ENCODE measurements around the gene PCP4L1.

DNA sequence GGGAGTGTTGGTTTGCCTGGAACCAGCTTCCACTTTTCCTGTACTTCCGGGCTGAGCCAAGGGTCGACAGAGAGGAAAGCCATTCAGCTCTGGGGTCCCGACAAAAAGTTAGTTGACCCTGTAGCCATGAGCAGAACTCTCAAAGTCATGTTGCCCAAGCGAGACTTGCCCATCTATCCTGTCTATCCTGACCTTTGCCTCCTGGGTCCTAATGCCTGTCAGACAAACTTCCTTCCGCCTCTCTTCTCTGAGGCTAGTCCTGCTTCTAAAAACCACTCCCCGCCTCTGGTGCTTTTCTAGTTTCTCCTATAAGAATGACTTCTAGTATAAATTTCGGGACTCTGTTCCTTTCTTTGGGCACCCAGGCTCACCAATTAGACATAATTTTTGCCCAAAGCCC, 7.7 kb upstream of the PCP4L1 start:
- TF ChIP-seq, protein P1, sequence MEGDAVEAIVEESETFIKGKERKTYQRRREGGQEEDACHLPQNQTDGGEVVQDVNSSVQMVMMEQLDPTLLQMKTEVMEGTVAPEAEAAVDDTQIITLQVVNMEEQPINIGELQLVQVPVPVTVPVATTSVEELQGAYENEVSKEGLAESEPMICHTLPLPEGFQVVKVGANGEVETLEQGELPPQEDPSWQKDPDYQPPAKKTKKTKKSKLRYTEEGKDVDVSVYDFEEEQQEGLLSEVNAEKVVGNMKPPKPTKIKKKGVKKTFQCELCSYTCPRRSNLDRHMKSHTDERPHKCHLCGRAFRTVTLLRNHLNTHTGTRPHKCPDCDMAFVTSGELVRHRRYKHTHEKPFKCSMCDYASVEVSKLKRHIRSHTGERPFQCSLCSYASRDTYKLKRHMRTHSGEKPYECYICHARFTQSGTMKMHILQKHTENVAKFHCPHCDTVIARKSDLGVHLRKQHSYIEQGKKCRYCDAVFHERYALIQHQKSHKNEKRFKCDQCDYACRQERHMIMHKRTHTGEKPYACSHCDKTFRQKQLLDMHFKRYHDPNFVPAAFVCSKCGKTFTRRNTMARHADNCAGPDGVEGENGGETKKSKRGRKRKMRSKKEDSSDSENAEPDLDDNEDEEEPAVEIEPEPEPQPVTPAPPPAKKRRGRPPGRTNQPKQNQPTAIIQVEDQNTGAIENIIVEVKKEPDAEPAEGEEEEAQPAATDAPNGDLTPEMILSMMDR (conservative IDR thresholded peaks at IDR 0.05 in 1 of 2, IDR thresholded peaks at IDR 0.05 in 1 of 2; ENCODE audit: low read depth in 1 of 2, low read length in 2 of 2): no peak
- TF ChIP-seq EZH2 (IDR thresholded peaks at IDR 0.05; ENCODE audit: low read length, missing control alignments): no peak
